IPS-18a (cell line): ENCODE data around the gene RAB11FIP4.

Experiments used
- H3K27ac ChIP-seq: one replicate; pipeline ENCODE4 v1.5.1; 2013; ENCODE audit warnings: low read length
- H3K27me3 ChIP-seq: one replicate; pipeline ENCODE4 v1.6.1; 2013; ENCODE audit warnings: mild to moderate bottlenecking, low read length; ENCODE audit not compliant: control insufficient read depth, insufficient read depth
- H3K36me3 ChIP-seq: one replicate; pipeline ENCODE4 v1.6.1; 2013; ENCODE audit warnings: low read depth, low read length; ENCODE audit not compliant: control insufficient read depth
- H3K4me1 ChIP-seq: one replicate; pipeline ENCODE4 v1.6.1; 2013; ENCODE audit warnings: low read depth, low read length; ENCODE audit not compliant: control insufficient read depth
- H3K4me3 ChIP-seq: one replicate; pipeline ENCODE4 v1.5.1; 2013; ENCODE audit warnings: low read length
- H3K9ac ChIP-seq: one replicate; pipeline ENCODE4 v1.6.1; 2013; ENCODE audit warnings: mild to moderate bottlenecking, low read length, moderate library complexity
- H3K9me3 ChIP-seq: one replicate; pipeline ENCODE4 v1.6.1; 2013; ENCODE audit warnings: low read depth, low read length; ENCODE audit not compliant: control insufficient read depth

The RAB11FIP4 gene

GRCh38 chr17:31521632-31522283 lies 130.3 kb downstream of the RAB11FIP4 start:
- Histone ChIP-seq H3K4me3 (no peak overlapping the region), H3K27ac (no peak overlapping the region), H3K9me3 (no peaks in the 10 kb centered on the region), H3K9ac (no peak overlapping the region), H3K36me3 (peaks cover 11% of the 10 kb centered on the region), H3K27me3 (no peaks in the 10 kb centered on the region), H3K4me1 (no peaks in the 10 kb centered on the region)

- Histone ChIP-seq H3K4me1 (no peaks in the 10 kb centered on the region), H3K4me3 (no peak overlapping the region), H3K9me3 (no peaks in the 10 kb centered on the region), H3K9ac (no peak overlapping the region), H3K27ac (no peak overlapping the region), H3K27me3 (no peaks in the 10 kb centered on the region), H3K36me3 (peaks cover 11% of the 10 kb centered on the region)
Measured at GRCh38 chr17:31522284-31522931, 130.9 kb downstream of the RAB11FIP4 start.

- peaks cover 12% of the 10 kb centered on the region for H3K36me3 ChIP-seq
- H3K9me3 ChIP-seq: no peaks in the 10 kb centered on the region
- H3K27me3 ChIP-seq: no peaks in the 10 kb centered on the region
- H3K27ac ChIP-seq: no peak overlapping the region
- no peaks in the 10 kb centered on the region for H3K4me1 ChIP-seq
- H3K9ac ChIP-seq: no peak overlapping the region
- H3K4me3 ChIP-seq: no peak overlapping the region
Measured at GRCh38 chr17:31522987-31523495, 131.6 kb downstream of the RAB11FIP4 start.

GRCh38 chr17:31523862-31524730 lies 132.6 kb downstream of the RAB11FIP4 start:
- Histone ChIP-seq H3K4me3 (no peak overlapping the region), H3K9me3 (no peaks in the 10 kb centered on the region), H3K27me3 (no peaks in the 10 kb centered on the region), H3K4me1 (no peaks in the 10 kb centered on the region), H3K9ac (no peak overlapping the region), H3K27ac (no peak overlapping the region), H3K36me3 (peaks cover 21% of the 10 kb centered on the region)

GRCh38 chr17:31524926-31525800 lies 133.7 kb downstream of the RAB11FIP4 start:
- Histone ChIP-seq H3K36me3 (peaks cover 30% of the 10 kb centered on the region), H3K9ac (no peak overlapping the region), H3K27ac (no peak overlapping the region), H3K4me3 (no peak overlapping the region), H3K4me1 (no peaks in the 10 kb centered on the region), H3K27me3 (no peaks in the 10 kb centered on the region), H3K9me3 (no peaks in the 10 kb centered on the region)

GRCh38 chr17:31525801-31526549 lies 134.5 kb downstream of the RAB11FIP4 start:
- Histone ChIP-seq H3K27ac (no peak overlapping the region), H3K27me3 (no peaks in the 10 kb centered on the region), H3K4me1 (no peaks in the 10 kb centered on the region), H3K9ac (no peak overlapping the region), H3K9me3 (no peaks in the 10 kb centered on the region), H3K36me3 (peaks cover 38% of the 10 kb centered on the region), H3K4me3 (no peak overlapping the region)

- no peaks in the 10 kb centered on the region for H3K4me1 ChIP-seq
- no peak overlapping the region for H3K27ac ChIP-seq
- H3K9ac ChIP-seq: no peak overlapping the region
- no peaks in the 10 kb centered on the region for H3K9me3 ChIP-seq
- no peaks in the 10 kb centered on the region for H3K27me3 ChIP-seq
- no peak overlapping the region for H3K4me3 ChIP-seq
- peaks cover 52% of the 10 kb centered on the region for H3K36me3 ChIP-seq
Measured at GRCh38 chr17:31527606-31528005, 136.1 kb downstream of the RAB11FIP4 start.

- H3K27me3 ChIP-seq: no peaks in the 10 kb centered on the region
Measured at GRCh38 chr17:31528291-31528874, 136.9 kb downstream of the RAB11FIP4 start.

GRCh38 chr17:31529841-31530251 lies 138.4 kb downstream of the RAB11FIP4 start:
- no peak overlapping the region for H3K27ac ChIP-seq
- H3K27me3 ChIP-seq: no peaks in the 10 kb centered on the region
- no peaks in the 10 kb centered on the region for H3K9me3 ChIP-seq
- H3K4me1 ChIP-seq: no peaks in the 10 kb centered on the region
- peaks cover 42% of the 10 kb centered on the region for H3K36me3 ChIP-seq
- H3K9ac ChIP-seq: no peak overlapping the region
- H3K4me3 ChIP-seq: no peak overlapping the region

More at GRCh38 chr17:31528291-31528874, 136.9 kb downstream of the RAB11FIP4 start:
- peaks cover 52% of the 10 kb centered on the region for H3K36me3 ChIP-seq
- H3K4me1 ChIP-seq: no peaks in the 10 kb centered on the region
- H3K27ac ChIP-seq: no peak overlapping the region
- H3K4me3 ChIP-seq: no peak overlapping the region
- H3K9me3 ChIP-seq: no peaks in the 10 kb centered on the region
- no peak overlapping the region for H3K9ac ChIP-seq

- no peak overlapping the region for H3K27ac ChIP-seq
- H3K9me3 ChIP-seq: no peaks in the 10 kb centered on the region
- H3K27me3 ChIP-seq: no peaks in the 10 kb centered on the region
- no peak overlapping the region for H3K9ac ChIP-seq
- no peak overlapping the region for H3K4me3 ChIP-seq
- no peaks in the 10 kb centered on the region for H3K4me1 ChIP-seq
- H3K36me3 ChIP-seq: peaks cover 42% of the 10 kb centered on the region
Measured at GRCh38 chr17:31530391-31530985, 139.0 kb downstream of the RAB11FIP4 start.
